Panc1 (cell line): ENCODE data around the gene IGF2R. TPM values are rescaled to one million over a fixed set of nuclear protein-coding genes. Genes with fewer than 3 reads are reported as not detected.

Experiments
- ATAC-seq: fragments of 200-7000 bp; cut with Tn5 transposase; 2 replicates; pipeline ENCODE4 v1.9.1; 2020; ENCODE audit warnings: mild to moderate bottlenecking, moderate library complexity
- BruUV-seq: library from RNA; stranded (reverse); fragments of 400-500 nt; replicated peaks from 2 replicates; lab custom pipeline; 2021; lab: Mats Ljungman, UMichigan
- CTCF ChIA-PET: fragments of 300-600 bp; sonication (Branson Sonifier 250); formaldehyde crosslinking; loops from one replicate; lab custom pipeline; 2022; ENCODE audit warnings: antibody characterized with exemption; lab: Charles Lee
- POLR2A ChIA-PET: fragments of 300-600 bp; sonication (Branson Sonifier 250); formaldehyde crosslinking; loops from one replicate; lab custom pipeline; 2022; ENCODE audit warnings: antibody characterized with exemption; lab: Charles Lee
- DNase-seq: peaks from one replicate; pipeline ENCODE4 v3.0.0-alpha.2; 2010; ENCODE audit warnings: low read depth, low spot score
- H3K27ac ChIP-seq: 2 replicates; pipeline ENCODE4 v1.5.1; 2011; ENCODE audit warnings: mild to moderate bottlenecking, low read length, inconsistent platforms
- H3K27me3 ChIP-seq: fragments of 200-500 bp; sonication (Bioruptor generic); 2 replicates; pipeline ENCODE4 v1.6.0; 2014; ENCODE audit warnings: low read length, inconsistent platforms; ENCODE audit not compliant: control insufficient read depth, insufficient read depth
- H3K36me3 ChIP-seq: fragments of 200-500 bp; sonication (Bioruptor generic); 2 replicates; pipeline ENCODE4 v1.5.1; 2014; ENCODE audit warnings: inconsistent platforms, mild to moderate bottlenecking, low read length, moderate library complexity; ENCODE audit not compliant: control insufficient read depth, insufficient read depth
- H3K4me1 ChIP-seq: 2 replicates; pipeline ENCODE4 v1.5.1; 2011; ENCODE audit warnings: inconsistent platforms, mild to moderate bottlenecking, low read length, moderate library complexity; ENCODE audit not compliant: control insufficient read depth, insufficient read depth
- H3K4me3 ChIP-seq, 2 experiments: 2 replicates each; pipeline ENCODE4 v1.5.1; 2011 to 2012; ENCODE audit warnings: low read depth in 2 of 2, low read length in 2 of 2, mild to moderate bottlenecking in 2 of 2, inconsistent platforms in 1 of 2, moderate library complexity in 1 of 2
- H3K9me3 ChIP-seq: fragments of 200-500 bp; sonication (Bioruptor generic); 2 replicates; pipeline ENCODE4 v1.5.1; 2014; ENCODE audit warnings: low read depth, mild to moderate bottlenecking, inconsistent platforms, low read length, moderate library complexity; ENCODE audit not compliant: control insufficient read depth, insufficient read depth
- CTCF ChIP-seq: fragments of 450-650 bp; IDR thresholded peaks from 2 replicates; pipeline ENCODE4 v1.5.1; 2017; ENCODE audit warnings: mild to moderate bottlenecking
- POLR2AphosphoS5 ChIP-seq: IDR thresholded peaks from 2 replicates; pipeline ENCODE4 v1.6.1; 2012; ENCODE audit warnings: mild to moderate bottlenecking, low read depth, low read length, moderate library complexity
- REST ChIP-seq, 2 experiments: IDR thresholded peaks; 2 replicates each; pipeline ENCODE4 v1.6.1; 2011 to 2012; ENCODE audit warnings: low read depth in 2 of 2, control low read depth in 1 of 2, low read length in 1 of 2, mild to moderate bottlenecking in 1 of 2, moderate library complexity in 1 of 2; ENCODE audit not compliant: insufficient read depth in 1 of 2
- SIN3A ChIP-seq: IDR thresholded peaks from 2 replicates; pipeline ENCODE4 v1.6.1; 2012; ENCODE audit warnings: low read depth, mild to moderate bottlenecking, low read length, moderate library complexity, borderline replicate concordance; ENCODE audit not compliant: insufficient read depth
- TCF7L2 ChIP-seq: IDR thresholded peaks from 2 replicates; pipeline ENCODE4 v1.6.1; 2011; ENCODE audit warnings: mild to moderate bottlenecking, low read depth, low read length, inconsistent platforms
- in situ Hi-C: cut with HindIII; loops from 2 replicates; pipeline ENCODE4 v1.10.0; 2016; ENCODE audit warnings: low sequenced_read_pairs, low pct_unique_long_range_greater_than_20kb
- intact Hi-C: fragments of 100-400 bp; cut with micrococcal nuclease; formaldehyde crosslinking; loops from one replicate; pipeline ENCODE4 v1.10.0; 2022; ENCODE audit not compliant: unreplicated experiment
- total RNA-seq: library from RNA; stranded (reverse); gene quantifications from one replicate; pipeline ENCODE4 v1.2.1, GENCODE V29; 2021; ENCODE audit not compliant: unreplicated experiment

IGF2R gene
- total RNA-seq, 1 experiment from 2014 or later: 163 TPM

- Histone ChIP-seq H3K36me3 (peaks cover 11% of the 10 kb centered on the region), H3K27me3 (no peaks in the 10 kb centered on the region), H3K9me3 (no peaks in the 10 kb centered on the region), H3K4me3 (no peak overlapping the region), H3K4me1 (no peaks in the 10 kb centered on the region), H3K27ac (no peak overlapping the region)
- BruUV-seq: no TSS peak
- intact Hi-C loops (no loop called here), in situ Hi-C loops (no loop called here)
- ChIA-PET POLR2A (interaction anchor here (0.6 kb wide), 1 partner anchor 85 kb away, joined by 3 read pairs; no protein-coding TSS in a partner anchor), CTCF (no interaction called here)
- no peak for DNase-seq
- ATAC-seq: no peak
- no peak for TF ChIP-seq TCF7L2
- no peak for TF ChIP-seq CTCF
These were observed 86.0 kb downstream of the IGF2R start for GRCh38 chr6:160054913-160055312.

GRCh38 chr6:160055378-160055777, 86.5 kb downstream of the IGF2R start:
- no peak for DNase-seq
- Histone ChIP-seq H3K9me3 (no peaks in the 10 kb centered on the region), H3K36me3 (peaks cover 11% of the 10 kb centered on the region), H3K27ac (no peak overlapping the region), H3K4me1 (no peaks in the 10 kb centered on the region), H3K27me3 (no peaks in the 10 kb centered on the region), H3K4me3 (no peak overlapping the region)
- in situ Hi-C loops: no loop called here
- CTCF ChIA-PET: no interaction called here
- BruUV-seq: no TSS peak
- ATAC-seq: no peak
- intact Hi-C loops: no loop called here
- POLR2A ChIA-PET: no interaction called here
- no peak for TF ChIP-seq POLR2AphosphoS5

- Histone ChIP-seq H3K27me3 (no peaks in the 10 kb centered on the region), H3K27ac (no peak overlapping the region), H3K4me1 (no peaks in the 10 kb centered on the region), H3K36me3 (peaks cover 14% of the 10 kb centered on the region), H3K9me3 (no peaks in the 10 kb centered on the region), H3K4me3 (no peak overlapping the region)
- in situ Hi-C loops (no loop called here), intact Hi-C loops (no loop called here)
- no peak for TF ChIP-seq REST (IDR thresholded peaks at IDR 0.05; ENCODE audit: insufficient read depth in 1 of 2, low read depth in 2 of 2, low read length in 1 of 2)
- TF ChIP-seq TCF7L2: no peak
- TF ChIP-seq CTCF: no peak
- no peak for TF ChIP-seq POLR2AphosphoS5
- TF ChIP-seq SIN3A: no peak
- DNase-seq: no peak
- no TSS peak for BruUV-seq
- no peak for ATAC-seq
- ChIA-PET POLR2A (no interaction called here), CTCF (no interaction called here)
These were observed 86.9 kb downstream of the IGF2R start for GRCh38 chr6:160055813-160056212.
